Mucosa of gallbladder (tissue), 1 donor: ENCODE measurements around the gene EPB41L1. TPM values are rescaled to one million over a fixed set of nuclear protein-coding genes. Genes with fewer than 3 reads are reported as not detected.

Source experiments
- DNase-seq: peaks from one replicate; pipeline ENCODE4 v3.0.0-alpha.2; 2020; ENCODE audit warnings: low spot score
- total RNA-seq: library from RNA; stranded (reverse); gene quantifications from one replicate; pipeline ENCODE4 v1.2.1, GENCODE V29; 2021
- donor health status: DM: no; HTN: no; CAD: no.

Gene EPB41L1
- total RNA-seq, 1 donor from 2014 or later, result 136 TPM

DNA sequence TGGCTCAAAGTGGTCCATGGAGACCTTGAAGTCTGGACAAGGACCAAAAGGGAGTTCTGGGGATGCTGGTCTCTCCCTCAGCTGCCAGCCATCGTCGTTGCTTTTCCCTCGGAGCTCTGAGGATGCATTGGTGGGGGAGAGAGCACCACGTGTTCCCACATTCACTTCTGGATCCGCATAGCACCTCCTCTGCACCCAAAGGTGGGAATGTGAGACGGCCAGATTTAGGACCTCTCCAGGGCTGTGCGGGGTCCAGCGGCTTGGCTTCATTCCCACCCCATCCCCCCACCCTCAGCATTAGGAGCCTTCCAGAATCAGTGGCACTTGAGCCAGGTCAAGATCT is 1.1 kb downstream of the EPB41L1 start:
- DNase-seq, result no peak

- DNase-seq, result no peak
Measured at GRCh38 chr20:36155991-36156390, 1.5 kb downstream of the EPB41L1 start.

- DNase-seq, result no peak
Measured at GRCh38 chr20:36157610-36158009, 3.1 kb downstream of the EPB41L1 start.

DNA sequence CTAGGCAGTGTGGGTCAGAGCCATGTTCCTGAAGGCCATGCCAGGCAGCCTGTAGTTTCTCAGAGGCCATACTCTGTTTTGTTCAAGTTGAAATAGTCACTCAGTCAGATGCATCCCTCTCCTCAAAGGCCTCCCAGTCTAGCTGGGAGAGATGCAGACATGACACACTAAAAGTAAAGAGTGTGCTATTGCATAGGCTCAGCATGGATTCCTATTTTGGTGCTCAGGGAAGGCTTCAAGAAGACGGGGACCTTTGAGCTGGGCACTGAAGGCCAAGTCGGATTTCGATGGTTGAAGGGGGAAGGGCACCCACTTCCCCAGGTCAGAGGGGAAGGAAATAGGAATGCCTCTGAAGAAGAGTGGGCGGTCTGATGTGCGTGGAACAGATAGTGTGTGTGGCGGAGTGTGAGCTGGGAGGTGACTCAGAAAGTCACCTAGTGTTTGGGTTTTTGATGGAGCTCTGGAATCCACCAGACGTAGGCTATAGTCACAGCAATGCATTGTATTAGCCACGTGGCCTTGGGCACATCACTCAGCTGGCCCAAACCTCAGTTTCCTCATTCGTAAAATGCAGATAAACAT is 3.7 kb downstream of the EPB41L1 start:
- DNase-seq, result no peak

GRCh38 chr20:36159833-36160232 is 5.3 kb downstream of the EPB41L1 start:
- no peak for DNase-seq

DNA sequence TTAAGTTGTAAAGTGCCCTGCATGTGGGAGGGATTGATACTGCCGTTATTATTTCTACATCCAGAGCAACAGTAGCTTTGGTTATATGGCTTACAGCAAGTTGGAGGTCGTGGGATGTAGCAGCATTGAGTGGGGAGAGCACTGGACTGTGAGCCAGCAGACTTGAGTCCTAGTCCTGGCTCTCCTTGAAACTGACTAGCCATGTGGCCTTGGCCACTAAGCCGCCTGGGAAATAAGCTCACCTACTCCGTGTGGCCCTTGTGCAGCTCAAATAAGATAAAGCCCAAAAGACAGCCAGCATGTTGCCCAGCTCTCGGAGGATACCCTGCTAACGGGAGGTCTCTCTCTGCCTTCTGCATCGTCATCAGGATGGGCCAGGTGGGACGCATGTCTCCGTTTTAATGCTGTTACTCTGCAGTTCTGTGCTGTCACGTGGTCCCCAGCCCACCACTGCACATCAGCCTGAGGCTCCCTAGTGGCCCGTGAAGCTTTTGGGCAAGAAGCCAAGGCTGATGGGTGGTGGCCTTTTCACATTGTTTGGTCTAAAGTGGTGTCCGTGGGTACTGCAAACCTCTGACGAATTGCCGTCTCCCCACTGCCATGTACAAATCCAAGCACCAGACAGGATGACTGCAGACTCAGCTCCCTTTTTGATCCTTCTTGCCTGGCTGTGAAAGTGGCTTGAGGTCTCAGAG is 7.9 kb downstream of the EPB41L1 start:
- DNase-seq, result no peak

GRCh38 chr20:36167902-36168503 is 13.5 kb downstream of the EPB41L1 start:
- DNase-seq, result no peak

- DNase-seq, result no peak
Measured at GRCh38 chr20:36170542-36171215, 16.1 kb downstream of the EPB41L1 start.

DNA sequence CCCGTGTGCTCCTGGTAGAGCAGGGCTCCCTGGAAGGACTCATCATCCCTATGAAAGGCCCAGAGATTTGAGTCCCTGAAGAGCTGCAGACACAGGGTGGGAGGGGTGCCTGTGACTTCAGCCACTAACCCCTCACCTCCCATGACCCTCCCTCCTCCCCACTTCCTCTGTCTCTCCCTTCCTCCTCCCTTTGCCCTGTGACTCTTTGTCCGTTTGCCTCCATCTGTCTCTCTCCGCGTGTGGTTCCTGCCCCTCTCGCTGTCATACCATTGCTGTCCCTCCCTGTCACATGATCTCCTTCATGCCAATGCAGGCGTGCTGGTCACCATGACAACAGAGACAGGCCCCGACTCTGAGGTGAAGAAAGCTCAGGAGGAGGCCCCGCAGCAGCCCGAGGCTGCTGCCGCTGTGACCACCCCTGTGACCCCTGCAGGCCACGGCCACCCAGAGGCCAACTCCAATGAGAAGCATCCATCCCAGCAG is 19.0 kb downstream of the EPB41L1 start:
- no peak for DNase-seq

DNA sequence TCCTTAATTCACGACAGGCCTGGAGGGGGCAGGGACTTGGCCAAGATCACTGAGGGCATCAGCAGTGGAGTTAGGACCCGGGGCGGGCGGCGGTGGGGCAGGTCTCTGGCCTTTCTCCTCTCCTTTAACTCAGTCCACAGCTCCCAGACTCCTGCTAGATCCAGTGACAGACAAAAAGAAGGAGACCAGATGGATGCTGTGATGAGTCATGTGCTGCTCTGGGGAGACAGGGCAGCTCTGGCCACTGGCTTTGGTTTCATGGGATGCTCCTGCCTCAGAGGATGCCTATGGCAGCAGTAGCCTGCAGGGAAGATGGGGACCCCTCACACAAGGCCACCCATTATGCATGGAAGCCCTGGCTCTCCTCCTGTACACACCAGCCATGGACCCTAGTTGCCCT is 20.5 kb downstream of the EPB41L1 start:
- no peak for DNase-seq

DNA sequence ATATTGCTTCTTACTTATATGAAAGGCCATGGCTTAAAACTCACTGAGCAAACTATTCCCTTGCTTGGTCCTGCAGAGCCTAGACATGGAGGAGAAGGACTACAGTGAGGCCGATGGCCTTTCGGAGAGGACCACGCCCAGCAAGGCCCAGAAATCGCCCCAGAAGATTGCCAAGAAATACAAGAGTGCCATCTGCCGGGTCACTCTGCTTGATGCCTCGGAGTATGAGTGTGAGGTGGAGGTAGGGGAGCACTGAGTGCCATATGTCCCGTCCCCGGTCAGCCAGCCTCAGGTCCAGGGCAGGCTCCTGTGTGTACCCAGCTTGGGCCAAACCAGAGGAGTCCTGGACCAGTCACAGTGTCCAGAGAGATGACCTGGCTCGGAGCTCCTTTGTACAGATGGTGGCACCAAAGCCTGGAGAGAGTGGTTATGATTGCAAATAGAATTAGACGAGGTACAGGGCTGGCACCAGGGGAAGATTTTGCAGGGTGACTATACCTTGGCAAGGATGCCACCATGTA is 21.0 kb downstream of the EPB41L1 start:
- DNase-seq, result no peak

DNA sequence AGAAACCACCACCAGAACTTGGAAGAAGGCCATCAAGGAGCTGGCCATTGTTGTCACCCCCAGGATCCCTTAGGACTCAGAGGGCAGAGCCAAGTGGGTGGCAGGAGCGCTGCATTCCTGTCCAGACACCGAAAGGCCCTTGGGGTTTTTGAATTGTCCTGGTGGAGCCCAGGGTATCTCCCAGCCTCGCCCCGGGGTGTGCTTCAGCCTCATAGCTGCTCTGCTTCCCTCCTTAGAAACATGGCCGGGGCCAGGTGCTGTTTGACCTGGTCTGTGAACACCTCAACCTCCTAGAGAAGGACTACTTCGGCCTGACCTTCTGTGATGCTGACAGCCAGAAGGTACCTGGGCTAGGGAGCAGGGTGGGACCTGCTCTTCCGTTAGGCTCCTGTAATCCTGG is 23.2 kb downstream of the EPB41L1 start:
- peak; percentile 44 for DNase-seq

GRCh38 chr20:36179170-36179945 is 24.8 kb downstream of the EPB41L1 start:
- no peak for DNase-seq

GRCh38 chr20:36180323-36180722 is 25.8 kb downstream of the EPB41L1 start:
- DNase-seq, result no peak

GRCh38 chr20:36181934-36182603 is 27.5 kb downstream of the EPB41L1 start:
- no peak for DNase-seq

- no peak for DNase-seq
Measured at GRCh38 chr20:36182604-36183154, 28.1 kb downstream of the EPB41L1 start.

DNA sequence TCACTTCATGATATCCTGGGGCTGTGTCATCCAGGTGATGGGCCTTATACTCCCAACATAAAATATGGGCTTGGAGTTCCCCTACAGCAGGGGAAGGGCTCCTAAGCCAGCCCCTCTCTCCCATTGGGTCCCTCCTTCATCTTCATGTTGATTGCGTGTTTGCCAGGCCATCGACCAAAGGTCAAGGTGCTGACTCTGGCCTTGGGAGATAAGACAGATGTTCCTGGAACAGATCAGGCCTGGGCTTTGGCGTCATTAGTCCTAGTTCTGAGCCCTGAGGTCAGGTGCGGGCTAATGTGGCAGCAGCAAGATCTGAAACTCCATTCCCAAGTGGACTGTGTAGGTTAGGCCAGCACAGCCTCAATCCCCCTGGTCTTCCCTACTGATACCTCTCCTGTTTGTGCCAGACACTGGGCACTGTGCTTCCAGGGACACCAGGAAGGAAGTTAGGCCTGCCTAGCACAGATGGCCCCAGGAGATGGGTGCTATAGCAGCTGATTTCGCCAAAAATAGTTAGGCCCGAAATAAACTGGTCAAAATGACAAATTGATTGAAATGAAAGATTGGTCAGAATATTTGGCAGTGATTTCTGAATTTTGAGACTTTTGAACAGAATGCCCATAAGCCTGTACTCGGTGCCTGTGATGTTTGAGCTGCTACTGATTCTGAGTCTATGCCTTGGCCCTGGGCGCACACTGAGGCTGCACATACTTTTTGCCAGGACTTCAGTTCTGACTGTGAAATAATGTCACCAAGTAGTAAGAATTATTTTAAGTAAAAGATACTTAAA is 28.8 kb downstream of the EPB41L1 start:
- no peak for DNase-seq

DNA sequence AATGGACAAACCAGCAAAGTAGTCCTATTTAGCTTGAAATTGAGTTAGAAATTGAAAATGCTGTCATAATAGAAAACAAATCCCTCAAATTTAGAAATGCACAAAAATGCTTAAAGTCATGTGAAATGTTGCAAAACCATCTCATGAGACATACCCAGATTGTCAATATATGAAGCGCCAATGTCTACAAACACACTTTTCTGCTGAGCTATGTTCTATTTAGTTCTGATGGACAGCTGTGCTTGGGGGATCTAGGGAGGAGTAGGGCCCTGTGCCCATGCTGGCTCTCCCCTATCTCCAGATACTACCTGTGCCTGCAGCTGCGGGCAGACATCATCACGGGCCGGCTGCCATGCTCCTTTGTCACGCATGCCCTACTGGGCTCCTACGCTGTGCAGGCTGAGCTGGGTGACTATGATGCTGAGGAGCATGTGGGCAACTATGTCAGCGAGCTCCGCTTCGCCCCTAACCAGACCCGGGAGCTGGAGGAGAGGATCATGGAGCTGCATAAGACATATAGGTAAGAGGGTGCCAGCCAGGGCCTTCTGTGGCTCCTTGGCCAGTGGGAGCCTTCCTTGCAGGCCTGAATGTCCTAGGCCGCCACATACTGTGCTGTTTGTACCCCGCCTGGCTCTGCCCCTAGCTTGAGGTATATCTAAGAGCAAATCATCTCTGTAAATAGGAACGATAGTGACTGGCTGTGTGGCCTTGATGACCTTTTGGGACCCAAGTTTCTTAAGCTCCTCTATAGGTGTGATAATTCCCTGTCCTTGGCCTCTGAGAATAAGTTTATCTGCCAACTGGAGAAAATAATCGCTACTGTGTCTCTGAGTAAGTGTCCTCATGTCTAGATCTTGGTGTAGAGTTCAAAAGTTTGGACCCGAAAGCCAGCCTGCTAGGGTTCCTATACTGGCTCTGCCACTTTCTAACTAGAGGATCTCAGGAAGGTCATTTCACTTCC is 30.6 kb downstream of the EPB41L1 start:
- DNase-seq, result no peak
